ENCODE results near the gene NOL11.

The NOL11 gene

GRCh38 chr17:67772679-67773078 lies 54.9 kb downstream of the NOL11 start:
- H3K4me3 ChIP-seq (ENCODE audit: low read length): no peak overlapping the region
- no peak for DNase-seq (ENCODE audit: low read depth)
- TF ChIP-seq CTCF (conservative IDR thresholded peaks at IDR 0.05; ENCODE audit: low read length): no peak

GRCh38 chr17:67773246-67773645 lies 55.5 kb downstream of the NOL11 start:
- no peak for DNase-seq (ENCODE audit: low read depth)
- TF ChIP-seq CTCF (conservative IDR thresholded peaks at IDR 0.05; ENCODE audit: low read length): no peak
- no peak overlapping the region for H3K4me3 ChIP-seq (ENCODE audit: low read length)

- peak; percentile 50 for TF ChIP-seq CTCF (conservative IDR thresholded peaks at IDR 0.05; ENCODE audit: low read length)
- H3K4me3 ChIP-seq (ENCODE audit: low read length): no peak overlapping the region
Measured at GRCh38 chr17:67779098-67779672, 61.4 kb downstream of the NOL11 start.

GRCh38 chr17:67784364-67785121 lies 66.8 kb downstream of the NOL11 start:
- H3K4me3 ChIP-seq (ENCODE audit: low read length): no peak overlapping the region
- no peak for DNase-seq (ENCODE audit: low read depth)

More at GRCh38 chr17:67779098-67779672, 61.4 kb downstream of the NOL11 start:
- DNase-seq (ENCODE audit: low read depth): peak; percentile 47

GRCh38 chr17:67785122-67785477 lies 67.4 kb downstream of the NOL11 start:
- no peak overlapping the region for H3K4me3 ChIP-seq (ENCODE audit: low read length)
- no peak for TF ChIP-seq CTCF (conservative IDR thresholded peaks at IDR 0.05; ENCODE audit: low read length)
- no peak for DNase-seq (ENCODE audit: low read depth)

More at GRCh38 chr17:67784364-67785121, 66.8 kb downstream of the NOL11 start:
- TF ChIP-seq CTCF (conservative IDR thresholded peaks at IDR 0.05; ENCODE audit: low read length): no peak

GRCh38 chr17:67785504-67785903 lies 67.8 kb downstream of the NOL11 start:
- DNase-seq (ENCODE audit: low read depth): no peak
- no peak for TF ChIP-seq CTCF (conservative IDR thresholded peaks at IDR 0.05; ENCODE audit: low read length)
- no peak overlapping the region for H3K4me3 ChIP-seq (ENCODE audit: low read length)
